Ovary (tissue), 9 donors: ENCODE results near the gene WNT7A. TPM values are rescaled to one million over a fixed set of nuclear protein-coding genes. Genes with fewer than 3 reads are reported as not detected.

Source experiments
- DNase-seq, 5 donors: peaks; one replicate each; pipeline ENCODE4 v3.0.0-alpha.2; 2019 to 2020
- H3K27ac ChIP-seq, 2 donors: fragments of 200-600 bp; one replicate each; pipeline versions ENCODE4 v1.5.1 to v1.8.0; 2019 to 2022
- H3K27me3 ChIP-seq: fragments of 200-600 bp; one replicate; pipeline ENCODE4 v1.8.0; 2022
- H3K36me3 ChIP-seq: fragments of 200-600 bp; sonication (generic); one replicate; pipeline ENCODE4 v1.5.1; 2019
- H3K4me1 ChIP-seq: one replicate; pipeline ENCODE4 v1.8.1; 2013; ENCODE audit warnings: mild to moderate bottlenecking, moderate library complexity; ENCODE audit not compliant: insufficient read depth
- H3K4me3 ChIP-seq: fragments of 200-600 bp; sonication (generic); one replicate; pipeline ENCODE4 v1.5.1; 2017
- H3K9me3 ChIP-seq, 2 donors: fragments of 200-600 bp in 1 of 2; sonication (generic) in 1 of 2; one replicate each; pipeline versions ENCODE4 v1.5.1 to v1.8.1; 2013 to 2019; ENCODE audit warnings: mild to moderate bottlenecking in 1 of 2, moderate library complexity in 1 of 2
- EP300 ChIP-seq: sonication (generic); formaldehyde crosslinking; IDR thresholded peaks from one replicate; pipeline ENCODE4 v1.6.1; 2017; ENCODE audit warnings: antibody characterized with exemption
- POLR2A ChIP-seq: fragments of 450-650 bp; IDR thresholded peaks from one replicate; pipeline ENCODE4 v1.6.1; 2017; ENCODE audit warnings: antibody characterized with exemption, mild to moderate bottlenecking, moderate library complexity
- whole genome bisulfite sequencing, 3 donors: extraction: QIAGEN DNeasy Blood & Tissue Kit in 1 of 3; methylation state at CpG; one replicate each; pipeline versions ENCODE4 v1.1.5 to v1.1.7; 2013 to 2017; 5-methylcytosine and 5-hydroxymethylcytosine counted together
- intact Hi-C, 4 donors: fragments of 100-400 bp; cut with DNase I; formaldehyde crosslinking; loops; one replicate each; pipeline versions ENCODE4 v1.11.0 to v1.15.1; 2022 to 2023
- polyA plus RNA-seq, 2 donors: library from polyadenylated mRNA; stranded (reverse); fragments of 200-250 nt in 1 of 2; fragments of 350-450 nt in 1 of 2; fragmentation: Illumina TruSeq in 1 of 2; extraction: RNeasy Lipid Tissue Mini Kit (QIAGEN cat#74804) in 1 of 2; gene quantifications; one replicate each; pipeline ENCODE4 v1.2.3, GENCODE V29; 2013 to 2014
- total RNA-seq, 7 donors: library from RNA; depleted of rRNA in 2 of 7; stranded (reverse); fragments of >200 nt in 2 of 7; fragmentation: NEBNext Ultra II Directional in 3 of 7; extraction: Animal tissue kit (Norgen Biotek cat#: 25700) in 3 of 7; gene quantifications; one replicate each; pipeline versions ENCODE4 v1.1.0 to v1.2.4, GENCODE V29; 2016 to 2023
- TF ChIP-seq, protein P1 (sequence below), 3 donors: fragments of 450-650 bp in 2 of 3; fragments of 200-600 bp in 1 of 3; IDR thresholded peaks; one replicate each; pipeline versions ENCODE4 v1.5.1 to v1.8.0; 2016 to 2022; ENCODE audit warnings: antibody characterized with exemption in 3 of 3, mild to moderate bottlenecking in 1 of 3
- donor health status: DM: no; HTN: no; CAD: no; lungs with moderate emphysema.
- donor health status: DM: no; HTN: no; CAD: no.
- donor health status: Bipolar disorder and iron deficiency.
- donor health status: DM: yes; HTN: yes; CAD: no.
- donor health status: DM: no; HTN: no; CAD: no.
- donor health status: DM: yes; HTN: yes; CAD: no.

The WNT7A gene
- total and polyA plus RNA-seq, 9 donors: 0.22 to 0.83 (median 0.34) TPM; not detected in 6

DNA sequence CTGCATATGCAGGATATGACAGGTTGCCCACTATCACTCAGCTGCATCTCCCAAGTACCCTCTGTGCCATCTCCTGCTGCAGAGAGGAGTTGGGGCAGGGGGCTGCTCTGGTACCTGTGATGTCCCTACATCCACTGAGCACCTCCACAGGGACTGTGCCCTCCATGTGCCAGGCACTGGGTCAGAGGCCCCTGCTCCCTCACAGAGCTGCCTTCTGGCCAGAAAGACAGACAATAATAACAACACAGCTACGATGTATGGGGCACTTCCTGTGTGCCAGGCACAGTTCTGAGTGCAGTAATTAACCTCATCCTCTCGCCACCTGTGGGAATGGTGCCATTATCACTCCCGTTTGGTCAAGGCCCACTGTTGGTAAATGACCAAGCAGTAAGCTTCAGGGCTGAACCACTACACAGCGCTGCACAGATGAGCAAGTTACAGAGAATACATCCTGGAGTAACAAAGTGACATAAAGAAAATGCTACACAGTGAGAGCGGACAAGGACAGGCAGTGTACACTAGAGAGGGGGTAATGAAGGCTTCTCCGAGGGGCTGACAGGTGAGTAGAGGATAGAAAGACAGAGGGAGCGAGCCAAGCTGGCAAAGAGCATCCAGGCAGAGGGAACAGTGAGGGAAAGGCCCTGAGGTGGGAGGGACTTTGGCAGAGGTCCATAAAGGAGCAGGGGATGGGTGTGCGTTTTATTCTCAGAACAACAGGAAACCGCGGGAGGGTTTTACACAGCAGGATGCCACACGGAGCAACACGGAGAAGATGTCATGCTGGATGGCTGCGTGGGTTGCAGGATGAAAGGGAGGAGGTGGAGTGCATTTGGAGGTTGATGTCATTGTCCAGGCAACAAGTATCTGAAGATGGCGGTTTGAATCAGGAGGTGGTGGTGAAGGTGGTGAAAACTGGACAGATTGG, 13.6 kb downstream of the WNT7A start:
- no peaks in the 10 kb centered on the region for H3K27me3 ChIP-seq
- H3K4me3 ChIP-seq: no peak overlapping the region
- WGBS, 3 donors: 32 to 37% (median 32%) methylated on average over 14 of the region's 14 CpGs
- H3K27ac ChIP-seq: no peak overlapping the region
- no peaks in the 10 kb centered on the region for H3K4me1 ChIP-seq
- no peak for DNase-seq
- TF ChIP-seq, protein P1, sequence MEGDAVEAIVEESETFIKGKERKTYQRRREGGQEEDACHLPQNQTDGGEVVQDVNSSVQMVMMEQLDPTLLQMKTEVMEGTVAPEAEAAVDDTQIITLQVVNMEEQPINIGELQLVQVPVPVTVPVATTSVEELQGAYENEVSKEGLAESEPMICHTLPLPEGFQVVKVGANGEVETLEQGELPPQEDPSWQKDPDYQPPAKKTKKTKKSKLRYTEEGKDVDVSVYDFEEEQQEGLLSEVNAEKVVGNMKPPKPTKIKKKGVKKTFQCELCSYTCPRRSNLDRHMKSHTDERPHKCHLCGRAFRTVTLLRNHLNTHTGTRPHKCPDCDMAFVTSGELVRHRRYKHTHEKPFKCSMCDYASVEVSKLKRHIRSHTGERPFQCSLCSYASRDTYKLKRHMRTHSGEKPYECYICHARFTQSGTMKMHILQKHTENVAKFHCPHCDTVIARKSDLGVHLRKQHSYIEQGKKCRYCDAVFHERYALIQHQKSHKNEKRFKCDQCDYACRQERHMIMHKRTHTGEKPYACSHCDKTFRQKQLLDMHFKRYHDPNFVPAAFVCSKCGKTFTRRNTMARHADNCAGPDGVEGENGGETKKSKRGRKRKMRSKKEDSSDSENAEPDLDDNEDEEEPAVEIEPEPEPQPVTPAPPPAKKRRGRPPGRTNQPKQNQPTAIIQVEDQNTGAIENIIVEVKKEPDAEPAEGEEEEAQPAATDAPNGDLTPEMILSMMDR (IDR thresholded peaks at IDR 0.05): no peak
- TF ChIP-seq EP300 (no peak), POLR2A (no peak)
- intact Hi-C loops: no loop called here
- H3K9me3 ChIP-seq: no peaks in the 10 kb centered on the region
- H3K36me3 ChIP-seq: no peaks in the 10 kb centered on the region

GRCh38 chr3:13865581-13865980, 14.3 kb downstream of the WNT7A start:
- Histone ChIP-seq H3K27ac (no peak overlapping the region), H3K9me3 (no peaks in the 10 kb centered on the region), H3K4me3 (no peak overlapping the region), H3K4me1 (no peaks in the 10 kb centered on the region), H3K27me3 (no peaks in the 10 kb centered on the region), H3K36me3 (no peaks in the 10 kb centered on the region)
- intact Hi-C loops: no loop called here
- 51 to 60% (median 53%) methylated on average over 7 of the region's 7 CpGs for WGBS, 3 donors
- no peak for DNase-seq
- TF ChIP-seq, protein P1 (IDR thresholded peaks at IDR 0.05): no peak
- TF ChIP-seq POLR2A: no peak
- TF ChIP-seq EP300: no peak

- intact Hi-C loops: no loop called here
- Histone ChIP-seq H3K27me3 (no peaks in the 10 kb centered on the region), H3K9me3 (no peaks in the 10 kb centered on the region), H3K27ac (no peak overlapping the region), H3K4me3 (no peak overlapping the region), H3K36me3 (no peaks in the 10 kb centered on the region), H3K4me1 (no peaks in the 10 kb centered on the region)
- WGBS, 3 donors: 68 to 80% (median 71%) methylated on average over 4 of the region's 4 CpGs
- no peak for DNase-seq
- TF ChIP-seq EP300: no peak
- TF ChIP-seq, protein P1 (IDR thresholded peaks at IDR 0.05): no peak
- TF ChIP-seq POLR2A: no peak
Observed at GRCh38 chr3:13865106-13865505, 14.8 kb downstream of the WNT7A start.

DNA sequence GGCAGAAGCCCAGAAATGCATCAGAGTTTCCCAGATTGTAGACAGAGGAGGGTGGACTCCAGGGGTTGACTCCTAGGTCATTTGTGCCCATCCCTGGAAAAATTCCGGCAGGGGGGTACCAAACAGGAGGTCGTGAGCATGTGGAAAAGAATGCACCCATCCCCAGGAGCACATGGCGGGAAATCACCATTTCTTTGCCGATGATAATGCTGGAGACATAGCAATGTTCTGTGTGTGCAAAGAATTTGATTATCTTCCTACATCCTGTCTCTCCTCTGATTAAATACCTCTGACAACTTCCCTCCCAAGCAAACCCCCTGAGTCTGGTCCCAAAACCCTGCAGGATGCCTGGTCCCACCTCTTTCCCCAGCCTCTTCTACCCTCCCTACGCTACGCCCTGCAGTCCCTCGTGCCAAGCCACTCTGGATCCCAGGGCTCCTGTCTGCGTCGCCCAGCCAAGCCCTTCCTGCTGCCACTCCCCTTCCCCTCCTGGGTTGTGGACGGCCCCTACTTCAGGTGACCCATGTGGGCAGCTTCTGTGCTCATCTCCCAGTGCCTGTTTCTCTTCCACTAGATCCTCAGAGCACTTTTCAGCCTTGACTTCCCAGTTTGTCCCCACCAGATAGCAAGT, 15.8 kb downstream of the WNT7A start:
- DNase-seq: no peak
- H3K9me3 ChIP-seq: no peaks in the 10 kb centered on the region
- TF ChIP-seq, protein P1 (IDR thresholded peaks at IDR 0.05): no peak
- TF ChIP-seq EP300 (no peak), POLR2A (no peak)
- no peak overlapping the region for H3K4me3 ChIP-seq
- H3K27ac ChIP-seq: no peak overlapping the region
- intact Hi-C loops: no loop called here
- WGBS, 3 donors: 44 to 53% (median 46%) methylated on average over 10 of the region's 10 CpGs
- H3K4me1 ChIP-seq: no peaks in the 10 kb centered on the region
- H3K27me3 ChIP-seq: no peaks in the 10 kb centered on the region
- H3K36me3 ChIP-seq: no peaks in the 10 kb centered on the region
